ENCODE results near the gene RBM44. TPM values are rescaled to one million over a fixed set of nuclear protein-coding genes. Genes with fewer than 3 reads are reported as not detected.
"Not testable (repeated sequence)": the region's sequence is repeated elsewhere in the genome, so short reads cannot be mapped to it uniquely, and the experiment has no call there.

The RBM44 gene
- total RNA-seq, 1 experiment from 2014 or later = 0.51 TPM

GRCh38 chr2:237782181-237782580 lies 16.4 kb upstream of the RBM44 start:
- ChIA-PET POLR2A (ENCODE audit: unreplicated experiment) (no interaction called here), CTCF (no interaction called here)
- H3K79me2 ChIP-seq (ENCODE audit: low read length) = no peaks in the 10 kb centered on the region
- H3F3A ChIP-seq (ENCODE audit: low read length, unreplicated experiment) = no peaks in the 10 kb centered on the region
- no peaks in the 10 kb centered on the region for H3K9me3 ChIP-seq (ENCODE audit: low read length)
- no peaks in the 10 kb centered on the region for H4K20me1 ChIP-seq (ENCODE audit: low read length)
- ATAC-seq (no peak), DNase-seq (no peak)
- H2AFZ ChIP-seq (ENCODE audit: low read length) = no peak overlapping the region
- no peak overlapping the region for H3K27ac ChIP-seq (ENCODE audit: low read length)
- TF ChIP-seq EZH2phosphoT487 (IDR thresholded peaks at IDR 0.05; ENCODE audit: borderline replicate concordance, low read length) (no peak), EZH2 (IDR thresholded peaks at IDR 0.05; ENCODE audit: low read length, unreplicated experiment) (no peak), CTCF (conservative IDR thresholded peaks at IDR 0.05; ENCODE audit: low read depth, low read length) (no peak)
- no peaks in the 10 kb centered on the region for H3K27me3 ChIP-seq (ENCODE audit: low read length)
- no peak overlapping the region for H3K9ac ChIP-seq (ENCODE audit: low read length)
- no TSS peak for BruUV-seq (replicated peaks)
- H3K4me1 ChIP-seq (ENCODE audit: insufficient read depth, low read length) = no peaks in the 10 kb centered on the region
- intact Hi-C loops (cut with micrococcal nuclease) = no loop called here
- peaks cover 33% of the 10 kb centered on the region for H3K36me3 ChIP-seq (ENCODE audit: low read depth, low read length)
- H3K9me2 ChIP-seq (replicated peaks; ENCODE audit: low read length) = no peaks in the 10 kb centered on the region
- H3K4me2 ChIP-seq (ENCODE audit: low read length) = no peak overlapping the region
- no peak overlapping the region for H3K4me3 ChIP-seq (ENCODE audit: low read length)

- POLR2A ChIA-PET (ENCODE audit: unreplicated experiment); BruUV-seq (replicated peaks); CTCF ChIA-PET: not testable (repeated sequence)
These were observed 14.9 kb upstream of the RBM44 start for GRCh38 chr2:237783678-237784077.

GRCh38 chr2:237786936-237787335 lies 11.6 kb upstream of the RBM44 start:
- Histone ChIP-seq H3K4me1 (ENCODE audit: insufficient read depth, low read length) (no peaks in the 10 kb centered on the region), H3K9ac (ENCODE audit: low read length) (no peak overlapping the region), H3K9me2 (replicated peaks; ENCODE audit: low read length) (no peaks in the 10 kb centered on the region), H4K20me1 (ENCODE audit: low read length) (no peaks in the 10 kb centered on the region), H3K79me2 (ENCODE audit: low read length) (no peaks in the 10 kb centered on the region), H3K4me3 (ENCODE audit: low read length) (no peak overlapping the region), H3F3A (ENCODE audit: low read length, unreplicated experiment) (no peaks in the 10 kb centered on the region), H3K36me3 (ENCODE audit: low read depth, low read length) (peaks cover 6% of the 10 kb centered on the region), H3K9me3 (ENCODE audit: low read length) (no peaks in the 10 kb centered on the region), H3K4me2 (ENCODE audit: low read length) (no peak overlapping the region), H3K27ac (ENCODE audit: low read length) (no peak overlapping the region), H2AFZ (ENCODE audit: low read length) (no peak overlapping the region), H3K27me3 (ENCODE audit: low read length) (no peaks in the 10 kb centered on the region)
- no TSS peak for BruUV-seq (replicated peaks)
- TF ChIP-seq CTCF (conservative IDR thresholded peaks at IDR 0.05; ENCODE audit: low read depth, low read length) (no peak), EZH2phosphoT487 (IDR thresholded peaks at IDR 0.05; ENCODE audit: borderline replicate concordance, low read length) (no peak), EZH2 (IDR thresholded peaks at IDR 0.05; ENCODE audit: low read length, unreplicated experiment) (no peak)
- ChIA-PET POLR2A (ENCODE audit: unreplicated experiment) (no interaction called here), CTCF (no interaction called here)
- ATAC-seq = no peak
- DNase-seq = no peak
- intact Hi-C loops (cut with micrococcal nuclease) = no loop called here

More at GRCh38 chr2:237783678-237784077, 14.9 kb upstream of the RBM44 start:
- H3K9me3 ChIP-seq (ENCODE audit: low read length); H3K27ac ChIP-seq (ENCODE audit: low read length); H3K4me1 ChIP-seq (ENCODE audit: insufficient read depth, low read length); H3K9ac ChIP-seq (ENCODE audit: low read length); H3K79me2 ChIP-seq (ENCODE audit: low read length); intact Hi-C loops (cut with micrococcal nuclease); H2AFZ ChIP-seq (ENCODE audit: low read length); H3K9me2 ChIP-seq (replicated peaks; ENCODE audit: low read length); ATAC-seq; H3K4me3 ChIP-seq (ENCODE audit: low read length); H3K4me2 ChIP-seq (ENCODE audit: low read length); H3K27me3 ChIP-seq (ENCODE audit: low read length); DNase-seq; H3F3A ChIP-seq (ENCODE audit: low read length, unreplicated experiment); H4K20me1 ChIP-seq (ENCODE audit: low read length): not testable (repeated sequence)
- peaks cover 30% of the 10 kb centered on the region for H3K36me3 ChIP-seq (ENCODE audit: low read depth, low read length)
